Putamen (tissue), 1 donor: Measurements from ENCODE around the gene SYNCRIP.
"Not testable (repeated sequence)": the region's sequence is repeated elsewhere in the genome, so short reads cannot be mapped to it uniquely, and the experiment has no call there.

Source experiments
- DNase-seq: peaks from one replicate; pipeline ENCODE4 v3.0.0-alpha.2; 2016; ENCODE audit warnings: low spot score

Gene SYNCRIP

DNA sequence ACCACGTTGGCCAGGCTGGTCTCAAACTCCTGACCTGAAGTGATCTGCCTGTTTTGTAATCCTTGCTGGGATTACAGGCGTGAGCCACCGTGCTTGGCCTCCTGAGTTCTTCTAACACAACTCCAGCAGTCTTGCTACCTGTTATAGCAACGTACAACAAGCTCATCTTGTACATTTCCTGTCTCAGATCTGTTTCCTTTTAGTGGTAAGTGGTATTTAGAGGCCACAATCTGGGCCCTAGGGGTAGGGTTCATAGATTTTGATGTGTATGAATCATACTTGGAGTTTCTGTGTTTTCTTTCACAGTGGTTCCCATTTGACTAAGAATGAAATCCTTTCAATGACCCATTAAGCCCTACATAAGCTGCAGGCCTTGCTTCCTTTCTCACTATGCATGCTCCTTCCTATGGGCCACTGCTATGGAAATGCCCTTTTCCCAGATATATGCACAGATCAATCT lies 27.1 kb upstream of the SYNCRIP start:
- DNase-seq, result no peak

DNA sequence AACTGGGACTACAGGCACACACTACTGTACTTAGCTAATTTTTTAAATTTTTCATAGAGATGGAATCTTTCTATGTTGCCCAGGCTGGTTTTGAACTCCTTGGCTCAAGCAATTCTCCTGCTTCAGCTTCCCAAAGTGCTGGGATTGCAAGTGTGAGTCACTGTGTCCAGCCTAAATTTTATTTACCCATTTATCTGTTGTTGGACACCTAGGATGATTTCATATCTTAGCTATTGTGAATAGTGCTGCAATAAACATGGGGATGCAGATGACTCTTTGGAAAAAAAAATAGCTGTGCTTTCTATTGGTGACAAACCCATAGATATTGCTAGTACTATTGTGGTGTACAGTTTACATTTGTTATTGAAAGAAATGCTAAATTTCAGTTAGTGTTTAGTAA lies 19.6 kb upstream of the SYNCRIP start:
- DNase-seq, result no peak

DNA sequence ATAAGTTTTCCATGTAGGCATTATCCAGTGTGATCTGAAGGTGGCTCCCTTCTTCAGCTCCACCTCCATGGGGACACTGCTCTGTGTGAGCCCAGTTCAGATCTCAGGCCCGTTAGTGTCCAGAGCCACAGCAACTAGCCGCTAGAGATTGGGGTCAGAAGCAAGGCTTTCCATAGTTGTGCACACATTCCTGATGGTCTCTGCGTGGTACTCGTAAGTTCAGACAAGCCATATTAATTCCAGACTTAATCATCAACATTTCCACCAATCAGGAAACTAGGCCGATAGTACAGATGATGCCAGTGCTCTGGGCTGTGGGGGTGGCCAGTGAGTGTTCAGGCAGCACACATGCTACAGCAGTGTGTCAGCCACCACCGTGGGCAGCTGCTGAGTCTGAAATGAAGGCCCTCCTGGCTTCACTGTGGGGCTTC lies 17.5 kb upstream of the SYNCRIP start:
- no peak for DNase-seq

DNA sequence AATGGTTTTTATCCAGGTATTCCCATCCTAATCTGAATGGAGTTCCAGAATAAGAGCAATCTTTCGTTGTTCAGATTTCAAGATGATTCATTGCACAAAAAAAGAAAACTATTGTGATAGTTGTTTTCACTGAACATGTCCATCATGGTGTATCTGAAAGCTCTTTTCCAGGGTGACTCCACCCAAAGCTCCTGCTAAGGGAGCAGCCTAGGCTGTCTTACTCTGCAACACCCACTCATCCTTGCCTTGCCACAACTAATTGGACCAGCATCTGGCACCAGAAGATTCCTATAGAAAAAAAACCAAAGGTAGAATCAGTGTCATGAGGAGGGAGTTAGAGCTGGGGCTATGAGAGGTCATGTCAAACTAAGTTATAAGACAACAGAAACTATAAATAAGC lies 7.9 kb upstream of the SYNCRIP start:
- DNase-seq, result peak; percentile 64

DNA sequence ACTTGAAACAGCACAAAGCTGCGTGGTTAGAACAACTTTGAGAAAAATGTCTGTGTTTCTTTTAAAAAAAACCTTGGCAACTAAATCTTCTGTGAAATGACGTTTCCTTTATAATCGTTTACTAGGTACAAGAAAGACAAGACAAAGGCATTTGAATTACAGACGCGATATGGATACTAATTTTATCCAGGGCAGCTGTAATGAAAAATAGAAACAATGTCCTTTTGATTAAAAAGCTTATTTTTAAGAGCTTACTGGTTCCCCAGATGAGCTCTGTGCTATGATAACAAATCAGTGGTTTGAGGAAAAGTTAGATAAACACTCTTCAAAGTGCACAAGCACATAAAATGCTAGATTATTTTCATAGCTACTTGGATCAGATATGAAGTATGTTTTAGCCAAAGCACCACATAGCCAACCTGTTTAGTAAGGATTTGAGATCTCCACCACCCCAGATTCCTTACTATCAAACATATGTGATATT lies 1.6 kb upstream of the SYNCRIP start:
- DNase-seq, result peak; percentile 23

DNA sequence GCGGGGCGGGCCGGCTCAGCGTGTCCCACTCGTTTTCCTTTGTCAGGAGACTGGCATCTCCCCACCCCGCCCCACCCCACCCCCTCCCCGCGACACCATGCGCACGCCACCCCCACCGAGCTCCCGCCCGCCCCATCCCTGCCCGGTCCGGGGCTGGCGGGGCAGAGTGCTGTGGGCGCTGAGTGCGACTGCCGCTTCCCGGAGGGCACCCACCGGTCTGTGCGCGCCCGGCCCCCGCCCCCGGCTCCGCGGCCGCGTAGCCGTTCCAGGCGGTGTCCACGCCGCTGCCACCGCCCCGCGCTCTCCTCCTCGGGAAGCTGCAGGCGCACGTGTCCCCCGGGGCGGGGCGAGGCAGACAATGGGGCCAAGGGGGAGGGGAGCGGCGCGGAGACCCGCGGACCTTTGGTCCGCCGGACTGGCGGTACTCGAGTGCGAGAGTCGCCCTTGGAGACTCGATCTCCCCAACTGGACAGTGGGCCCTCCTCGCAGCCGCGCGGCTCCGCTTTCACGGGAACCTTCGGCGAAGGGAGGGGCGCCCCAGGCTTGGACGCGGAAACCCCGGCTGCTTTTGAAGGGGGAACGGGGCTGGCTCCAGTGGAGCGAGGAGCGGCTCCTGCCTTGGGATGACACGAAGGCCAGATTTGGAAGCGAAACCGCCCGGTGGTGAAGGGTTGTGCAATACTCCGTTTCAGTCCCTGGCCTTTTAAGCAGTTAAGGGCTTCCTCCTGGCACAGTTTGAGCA lies 1.0 kb upstream of the SYNCRIP start:
- DNase-seq, result peak; percentile 86

DNA sequence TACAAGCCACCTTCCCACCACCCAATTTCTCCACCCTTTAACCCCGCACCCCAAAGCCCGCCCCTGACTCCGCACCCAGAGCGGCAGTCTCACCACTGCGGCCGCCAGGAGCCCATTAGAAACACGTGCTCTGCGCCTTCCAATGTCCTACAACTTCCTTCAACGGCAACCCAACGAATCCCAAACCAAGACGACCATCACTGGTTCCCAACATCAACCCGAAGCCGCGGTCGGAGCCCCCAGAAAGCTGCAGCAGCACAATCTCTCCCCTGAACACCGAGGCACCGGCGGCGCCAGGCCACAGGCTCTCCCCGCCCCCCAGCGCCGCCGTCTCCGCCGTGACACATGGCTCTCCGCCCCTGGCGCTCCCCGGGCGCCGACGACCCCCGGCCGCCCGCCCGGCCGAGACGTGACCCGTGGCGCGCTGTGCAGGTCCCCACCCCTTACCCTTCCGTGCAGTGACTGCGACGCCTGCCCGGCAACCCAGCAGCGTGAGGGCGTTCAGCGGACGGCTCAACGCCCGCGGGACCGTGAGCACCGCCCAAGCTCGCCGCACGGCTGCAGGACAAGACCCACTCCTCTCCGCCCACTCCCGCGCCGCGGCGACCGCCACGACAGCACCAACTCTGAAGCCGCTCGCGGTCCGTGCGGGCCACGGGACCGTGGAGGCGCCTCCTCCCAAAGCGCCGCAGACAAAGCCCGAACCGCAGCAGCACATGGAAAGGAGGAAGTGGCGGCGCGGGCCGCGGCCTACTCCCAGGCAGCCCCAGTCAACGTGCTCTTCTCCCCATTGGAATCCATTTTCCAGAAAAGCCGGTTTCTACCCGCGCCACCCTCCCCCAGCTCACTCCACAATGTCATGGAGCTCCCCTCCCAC lies 551 bp downstream of the SYNCRIP start:
- peak; percentile 53 for DNase-seq

DNA sequence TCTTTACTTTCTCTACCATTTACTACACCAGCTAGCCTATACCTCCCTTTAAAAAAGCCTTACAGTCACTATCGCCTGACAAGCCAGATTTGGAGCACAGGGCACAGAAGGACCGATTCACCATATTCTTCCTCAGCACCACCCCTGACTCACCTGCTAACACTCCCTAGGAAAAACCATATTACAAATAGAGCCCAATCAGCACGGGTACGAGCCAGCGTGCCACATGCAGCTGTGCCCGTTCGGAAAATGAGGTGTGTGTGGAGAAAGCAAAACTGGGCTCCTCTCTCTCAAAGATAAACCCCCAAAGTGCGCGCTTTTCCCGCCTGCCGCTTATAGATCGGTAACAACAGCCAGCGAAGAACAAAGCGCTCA lies 1.2 kb downstream of the SYNCRIP start:
- no peak for DNase-seq

DNA sequence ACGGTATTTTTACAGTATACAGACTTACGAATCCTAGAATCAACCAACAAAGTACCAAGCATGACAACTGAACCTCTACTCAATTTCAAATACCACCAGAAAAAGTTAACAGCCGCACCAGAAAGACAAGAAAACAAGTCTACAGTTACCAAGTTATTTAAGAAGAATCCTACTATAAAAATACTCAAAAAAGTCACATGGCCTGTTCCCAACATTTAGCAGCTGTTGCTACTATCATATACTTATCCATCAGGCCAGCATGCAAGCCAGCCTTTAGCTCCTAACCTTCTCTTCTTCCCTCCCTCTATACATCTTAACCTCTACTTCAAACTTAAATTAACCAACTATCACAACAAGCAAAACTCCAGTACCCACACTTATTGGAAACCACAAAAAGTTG lies 1.9 kb downstream of the SYNCRIP start:
- DNase-seq, result no peak

DNA sequence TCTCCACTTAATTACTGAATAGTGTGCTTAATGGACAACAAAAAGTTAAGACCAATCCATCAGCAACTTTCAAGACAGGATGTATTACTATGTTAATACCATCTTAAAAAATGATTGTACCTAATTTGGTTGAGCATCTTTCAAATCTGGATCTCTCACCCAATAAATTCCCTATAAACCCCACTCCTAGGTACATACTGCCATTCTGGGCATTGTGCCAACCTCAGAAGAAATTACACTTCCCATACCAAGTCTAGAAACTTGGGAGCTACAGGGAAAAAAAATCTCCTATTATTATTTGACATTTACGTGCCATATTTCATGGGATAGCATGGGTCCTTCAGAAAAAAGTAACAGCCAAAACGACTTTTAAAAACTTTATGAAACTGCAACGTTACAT lies 5.1 kb downstream of the SYNCRIP start:
- DNase-seq, result no peak

DNA sequence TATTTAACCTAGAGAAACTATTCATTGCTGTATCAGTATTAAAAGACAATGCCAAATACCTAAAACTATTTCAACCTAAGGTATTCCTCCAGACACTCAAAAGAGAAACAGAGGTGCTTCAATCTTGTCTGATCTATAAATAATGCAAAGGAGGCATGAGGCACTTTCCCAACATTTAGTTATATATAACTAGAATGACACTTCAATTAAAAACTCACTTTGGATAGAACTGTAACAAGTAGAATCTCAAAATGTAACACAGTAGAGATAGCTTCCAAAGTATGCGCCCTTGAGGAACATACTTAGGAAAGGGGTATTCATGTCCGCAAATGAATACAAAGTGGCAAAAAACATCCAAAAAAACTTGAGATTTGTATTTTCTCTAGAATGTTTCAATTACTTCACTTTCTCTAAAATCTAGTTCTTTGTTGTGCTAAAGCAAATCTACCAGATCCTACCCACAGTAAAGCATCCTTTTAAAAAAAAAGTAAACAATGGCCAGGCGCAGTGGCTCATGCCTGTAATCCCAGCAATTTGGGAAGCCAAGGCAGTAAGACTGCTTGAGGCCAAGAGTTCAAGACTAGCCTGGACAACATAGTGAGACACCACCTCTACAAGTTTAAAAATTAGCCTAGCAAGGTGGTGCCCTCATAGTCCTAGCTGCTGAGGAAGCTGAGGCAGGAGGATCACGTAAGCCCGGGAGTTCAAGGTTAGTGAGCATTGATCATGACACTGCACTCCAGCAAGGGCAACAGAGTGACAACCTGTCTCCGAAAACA lies 10.3 kb downstream of the SYNCRIP start:
- DNase-seq, result no peak

DNA sequence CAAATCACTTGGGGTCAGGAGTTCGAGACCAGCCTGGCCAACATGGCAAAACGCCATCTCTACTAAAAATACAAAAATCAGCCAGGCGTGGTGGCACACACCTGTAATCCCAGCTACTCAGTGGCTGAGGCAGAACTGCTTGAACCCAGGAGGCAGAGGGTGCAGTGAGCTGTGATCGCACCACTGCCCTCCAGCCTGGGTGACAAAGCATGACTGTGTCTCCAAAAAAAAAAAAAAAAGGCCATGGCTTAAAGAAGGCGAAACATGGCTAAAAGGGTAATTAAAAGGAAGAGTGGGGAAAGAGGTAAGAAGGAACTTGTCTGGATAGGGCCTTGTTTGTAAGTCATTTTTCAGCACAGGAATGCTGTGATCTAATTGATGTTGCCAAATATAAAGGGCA lies 11.6 kb downstream of the SYNCRIP start:
- not testable (repeated sequence) for DNase-seq

DNA sequence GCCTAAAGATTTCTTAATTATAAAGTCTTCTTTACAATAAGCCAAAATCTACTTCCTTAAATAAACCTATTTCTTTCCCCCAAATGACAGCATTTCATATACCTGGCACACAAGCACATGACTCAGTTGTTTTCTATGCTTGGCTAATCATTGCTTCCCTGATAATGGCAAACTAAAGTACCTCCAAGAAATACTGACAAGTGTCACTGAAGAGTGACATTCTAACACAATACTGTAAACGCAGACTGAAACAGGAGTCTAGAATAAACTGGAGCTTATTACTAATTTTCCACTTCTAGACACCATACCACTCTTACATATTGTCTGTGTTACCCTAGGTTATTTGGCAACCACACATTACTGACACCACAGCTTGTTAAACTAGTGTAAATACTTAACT lies 14.3 kb downstream of the SYNCRIP start:
- DNase-seq, result no peak

DNA sequence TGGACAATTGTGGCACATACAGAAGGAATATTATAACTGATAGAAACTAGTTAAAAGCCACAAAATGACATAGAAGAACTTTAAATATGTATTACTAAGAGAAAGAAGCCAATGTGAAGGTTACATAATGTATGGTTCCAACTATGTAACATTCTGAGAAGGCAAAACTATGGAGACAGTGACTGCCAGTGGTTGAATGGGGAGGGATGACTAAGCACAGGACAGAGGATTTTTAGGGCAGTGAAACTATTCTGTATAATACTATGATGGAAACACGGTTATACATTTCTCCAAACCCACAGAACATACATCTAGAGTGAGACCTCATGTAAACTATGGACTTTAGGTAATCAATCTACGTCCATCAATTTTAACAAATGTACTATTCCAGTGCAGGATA lies 22.4 kb downstream of the SYNCRIP start:
- no peak for DNase-seq

DNA sequence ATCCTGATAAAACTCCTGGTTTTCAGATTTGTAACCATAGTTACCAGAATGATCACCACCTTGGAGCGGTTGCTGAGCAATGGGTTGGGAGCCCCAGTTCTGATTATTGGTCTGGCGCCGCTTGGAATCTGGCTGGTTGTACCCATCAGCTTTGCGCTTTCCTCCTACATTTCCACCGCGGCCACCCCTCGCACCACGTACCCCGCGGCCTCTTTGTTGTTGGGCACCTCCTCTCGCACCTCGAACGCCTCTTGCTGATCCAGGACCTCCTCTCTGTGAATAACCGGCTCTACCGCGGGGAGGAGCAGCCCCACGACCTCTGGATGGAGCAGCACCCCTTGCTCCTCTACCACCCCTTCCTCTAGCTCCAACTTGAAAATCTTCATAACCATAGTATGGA lies 27.9 kb downstream of the SYNCRIP start:
- no peak for DNase-seq

DNA sequence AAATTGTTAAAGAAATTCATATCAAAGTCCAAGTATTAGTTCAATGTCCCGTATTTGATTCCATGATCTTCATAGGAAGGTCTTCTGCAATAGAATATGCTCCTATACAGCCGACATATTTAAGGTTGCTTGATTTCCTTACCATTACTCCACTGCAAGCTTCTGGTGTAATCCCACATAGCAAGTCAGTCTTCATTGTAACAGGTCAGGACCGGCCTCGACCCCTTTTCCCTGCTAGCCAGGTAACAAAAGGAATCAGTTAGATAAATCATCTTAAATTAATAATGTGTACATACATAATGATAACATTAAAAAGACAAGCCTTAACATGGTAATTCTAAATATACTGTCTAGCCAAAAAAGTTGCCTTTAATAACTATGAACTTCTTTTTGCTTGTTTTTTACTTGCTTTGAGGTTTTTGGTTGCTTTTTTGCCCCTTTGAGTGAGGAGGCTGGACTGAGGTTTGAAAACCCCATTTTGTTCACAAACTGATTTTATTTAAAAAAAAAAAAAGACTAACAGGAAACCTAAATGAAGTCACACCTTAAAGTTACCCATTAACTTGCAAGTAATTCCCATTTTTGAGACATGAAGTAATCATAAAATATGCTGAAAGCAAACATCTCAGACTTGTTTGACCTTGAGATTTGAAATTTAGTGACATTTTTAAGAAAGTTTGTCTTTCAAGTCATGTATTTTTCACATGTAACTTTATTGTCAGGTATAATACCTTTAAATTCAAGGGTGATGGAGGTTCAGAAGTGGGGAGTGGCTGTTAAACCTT lies 29.8 kb downstream of the SYNCRIP start:
- no peak for DNase-seq

DNA sequence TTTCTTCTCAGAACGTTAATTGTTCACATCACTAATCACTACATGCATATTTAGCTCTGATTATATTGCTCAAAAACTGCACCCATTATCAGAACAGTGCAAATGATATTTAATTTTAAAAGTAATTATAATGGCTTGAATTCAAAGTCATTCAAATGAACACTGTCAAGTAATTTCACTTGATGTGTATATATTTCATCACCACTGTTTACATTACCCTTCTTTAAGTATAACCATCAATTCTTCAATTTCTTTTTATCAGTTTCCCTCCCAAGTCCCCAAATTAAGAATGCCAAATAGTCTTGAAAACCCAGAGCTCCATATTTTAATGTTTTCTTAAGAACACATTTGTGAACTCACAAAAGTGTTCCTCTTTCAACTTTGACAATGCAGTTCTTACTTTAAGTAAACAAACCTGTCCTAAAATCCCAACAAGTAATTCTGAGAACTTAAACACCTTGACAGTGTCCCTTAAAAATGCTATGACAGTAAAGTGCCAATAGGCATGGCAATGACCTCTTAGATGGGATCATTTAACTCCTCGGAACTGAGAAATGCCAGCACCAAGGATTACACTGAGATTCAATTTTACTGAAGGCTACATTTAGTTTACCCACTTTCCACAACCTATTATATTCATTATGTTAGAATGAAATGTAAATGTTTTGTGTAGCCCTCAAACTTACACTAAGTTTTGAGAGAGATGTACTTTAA lies 32.3 kb downstream of the SYNCRIP start:
- DNase-seq, result no peak

DNA sequence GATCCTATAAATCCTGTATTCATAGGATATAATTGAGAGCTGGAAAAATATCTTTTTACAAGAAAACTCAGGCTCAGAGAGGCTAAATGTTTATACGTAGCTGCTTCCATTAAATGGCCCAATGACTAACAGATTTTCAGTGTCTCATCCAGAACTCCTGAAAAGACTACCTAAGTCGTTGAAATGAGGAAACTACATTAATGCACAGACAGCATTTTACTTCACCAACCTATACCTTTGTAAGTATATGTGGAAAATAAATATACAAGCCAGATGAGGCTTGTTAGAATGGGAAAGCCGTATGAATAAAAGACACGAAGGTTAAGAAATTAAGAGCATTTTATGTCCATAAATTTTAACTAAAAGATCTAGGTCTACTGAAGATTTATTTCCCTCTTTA lies 40.6 kb downstream of the SYNCRIP start:
- DNase-seq, result no peak

DNA sequence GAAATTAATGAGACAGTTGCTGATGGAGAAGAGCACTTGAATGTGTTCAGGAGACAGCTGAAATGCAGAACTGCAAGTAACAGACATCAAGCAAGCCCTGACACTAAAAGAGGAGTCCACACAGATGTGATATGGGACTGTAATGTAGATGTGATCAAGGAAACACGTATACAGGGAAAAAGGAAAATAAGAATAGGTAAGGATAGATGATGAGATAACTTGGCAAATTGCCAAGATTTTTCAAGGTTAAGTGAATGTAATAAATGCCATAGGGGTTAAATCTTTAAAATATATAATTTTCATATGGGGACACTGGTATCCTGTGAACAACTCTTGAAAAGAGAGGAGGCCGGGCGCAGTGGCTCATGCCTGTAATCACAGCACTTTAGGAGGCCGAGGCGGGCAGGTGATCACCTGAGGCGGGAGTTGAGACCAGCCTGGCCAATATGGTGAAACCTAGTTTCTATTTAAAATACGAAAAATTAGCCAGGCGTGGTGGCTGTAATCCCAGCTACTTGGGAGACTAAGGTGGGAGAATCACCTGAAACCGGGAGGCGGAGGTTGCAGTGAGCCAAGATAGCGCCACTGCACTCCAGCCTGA lies 41.9 kb downstream of the SYNCRIP start:
- DNase-seq, result no peak

DNA sequence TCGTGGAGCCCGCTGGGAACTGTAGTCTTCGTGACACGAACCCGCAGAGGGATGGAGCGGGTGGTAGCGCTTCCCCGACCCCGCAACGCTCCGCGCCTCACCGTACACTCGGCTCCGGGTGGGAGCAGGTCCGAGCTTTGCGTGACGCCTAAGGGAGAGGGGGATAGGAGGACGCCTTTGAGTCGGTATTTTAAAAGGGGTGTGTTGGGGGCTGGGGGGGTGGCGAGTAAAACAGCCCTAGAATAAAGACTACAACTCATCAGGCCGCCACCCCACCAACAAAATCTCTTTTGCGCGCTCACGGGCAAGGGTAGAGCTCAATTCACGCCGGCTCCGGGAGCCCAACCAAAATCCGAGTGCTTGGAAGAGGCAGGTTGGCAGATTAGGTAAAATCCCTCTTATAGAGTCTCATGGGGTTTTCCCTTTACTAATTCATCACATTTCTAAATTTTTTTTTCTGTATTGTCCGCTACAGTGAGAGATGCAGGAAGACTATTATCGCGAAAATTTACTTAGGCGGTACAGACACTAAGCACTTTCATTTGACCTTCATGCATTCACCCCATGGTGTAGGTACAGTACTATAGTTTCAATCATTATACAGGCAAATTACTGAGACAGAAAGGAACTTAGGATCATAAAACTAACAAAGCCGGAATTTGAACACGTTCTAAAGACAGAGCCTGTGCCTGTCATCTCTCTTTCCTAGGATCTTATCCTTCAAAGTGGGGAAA lies 48.3 kb downstream of the SYNCRIP start:
- peak; percentile 19 for DNase-seq
